GM12878 (cell line): ENCODE results near the gene NLRC5. TPM values are rescaled to one million over a fixed set of nuclear protein-coding genes. Genes with fewer than 3 reads are reported as not detected.

Experiments
- BCL3 ChIP-seq: IDR thresholded peaks from 2 replicates; pipeline ENCODE4 v1.6.1; 2011; ENCODE audit warnings: borderline replicate concordance, low read depth, mild to moderate bottlenecking, moderate library complexity, low read length; ENCODE audit not compliant: insufficient read depth, poor library complexity, severe bottlenecking
- BCLAF1 ChIP-seq: fragments of 450-650 bp; IDR thresholded peaks from 2 replicates; pipeline ENCODE4 v1.6.1; 2017; ENCODE audit warnings: antibody characterized with exemption, mild to moderate bottlenecking, moderate library complexity
- CEBPB ChIP-seq, 2 experiments: fragments of 150-350 bp in 1 of 2; IDR thresholded peaks; 2 replicates each; pipeline ENCODE4 v1.6.1; 2012 to 2014; ENCODE audit warnings: low read depth in 2 of 2, low read length in 2 of 2, borderline replicate concordance in 1 of 2, inconsistent platforms in 1 of 2
- IKZF2 ChIP-seq, 2 experiments: fragments of 450-650 bp; IDR thresholded peaks; 2 replicates each; pipeline ENCODE4 v1.6.1; 2017; ENCODE audit warnings: mild to moderate bottlenecking in 2 of 2, moderate library complexity in 2 of 2
- IRF4 ChIP-seq: IDR thresholded peaks from 2 replicates; pipeline ENCODE4 v1.6.1; 2011; ENCODE audit warnings: low read depth, low read length
- MEF2A ChIP-seq: IDR thresholded peaks from 2 replicates; pipeline ENCODE4 v1.6.1; 2011; ENCODE audit warnings: low read depth, mild to moderate bottlenecking, low read length, moderate library complexity; ENCODE audit not compliant: insufficient read depth
- MLLT1 ChIP-seq: fragments of 450-650 bp; IDR thresholded peaks from 2 replicates; pipeline ENCODE4 v1.6.1; 2016; ENCODE audit warnings: mild to moderate bottlenecking
- NFYA ChIP-seq: IDR thresholded peaks from 2 replicates; pipeline ENCODE4 v1.6.1; 2011; ENCODE audit warnings: low read depth, mild to moderate bottlenecking, low read length, improper control_type of control experiment, borderline replicate concordance
- PBX3 ChIP-seq: IDR thresholded peaks from 2 replicates; pipeline ENCODE4 v1.6.1; 2011; ENCODE audit warnings: mild to moderate bottlenecking, low read depth, low read length, moderate library complexity; ENCODE audit not compliant: insufficient replicate concordance
- RAD51 ChIP-seq: fragments of 450-650 bp; IDR thresholded peaks from 2 replicates; pipeline ENCODE4 v1.6.1; 2016; ENCODE audit warnings: moderate library complexity, mild to moderate bottlenecking, inconsistent platforms
- RBBP5 ChIP-seq: fragments of 200-600 bp; sonication (generic); conservative IDR thresholded peaks from 2 replicates; pipeline ENCODE4 v1.6.1; 2016
- RELB ChIP-seq: fragments of 450-650 bp; IDR thresholded peaks from 2 replicates; pipeline ENCODE4 v1.6.1; 2017; ENCODE audit warnings: low read depth, mild to moderate bottlenecking, moderate library complexity
- SMAD1 ChIP-seq: fragments of 450-650 bp; IDR thresholded peaks from 2 replicates; pipeline ENCODE4 v1.6.1; 2018; ENCODE audit warnings: mild to moderate bottlenecking, low read depth; ENCODE audit not compliant: partially characterized antibody
- SP1 ChIP-seq: IDR thresholded peaks from one replicate; pipeline ENCODE4 v1.6.1; 2011; ENCODE audit warnings: low read depth, low read length
- TARDBP ChIP-seq: IDR thresholded peaks from 2 replicates; pipeline ENCODE4 v1.6.1; 2016; ENCODE audit warnings: borderline replicate concordance
- ZNF622 ChIP-seq: fragments of 450-650 bp; IDR thresholded peaks from 2 replicates; pipeline ENCODE4 v1.6.1; 2017; ENCODE audit warnings: mild to moderate bottlenecking, inconsistent platforms
- polyA plus RNA-seq, 11 experiments: library from polyadenylated mRNA; depleted of rRNA in 4 of 11; unstranded in 6 of 11; stranded (reverse) in 5 of 11; fragments of >200 nt; fragmentation: Nextera tagmentation in 4 of 11; fragmentation: Illumina TruSeq in 1 of 11; extraction: Ambion mirVana in 4 of 11; extraction: Trizol in 1 of 11; gene quantifications; 1 replicate in 1 of 11; 2 replicates in 10 of 11; pipeline versions ENCODE4 v1.2.1 to v1.2.3, GENCODE V29; 2011 to 2016; ENCODE audit warnings: inconsistent platforms in 2 of 11, missing spikeins in 2 of 11, low read depth in 1 of 11
- total RNA-seq, 4 experiments: library from RNA; depleted of rRNA in 3 of 4; stranded (reverse); fragments of >200 nt in 3 of 4; fragmentation: Illumina TruSeq in 1 of 4; extraction: Trizol in 1 of 4; gene quantifications; 2 replicates each; pipeline versions ENCODE4 v1.2.1 to v1.2.3, GENCODE V29; 2013 to 2021

NLRC5 gene
- total and polyA plus RNA-seq, 10 of the 15 experiments (the other 5 are each of a cell fraction or from before 2014, with no cell fraction given), result 13.1 to 105 (median 57.3) TPM

GRCh38 chr16:57041182-57042156 lies 52.1 kb downstream of the NLRC5 start (continued):
- TF ChIP-seq BCLAF1 (no peak), RAD51 (no peak), SMAD1 (peak; percentile 44), RELB (no peak; the same call in 1 of the 2 replicates), MLLT1 (peak; percentile 83), BCL3 (no peak), IKZF2 (IDR thresholded peaks at IDR 0.05) (peak; percentile 74 to 78), SP1 (no peak), CEBPB (IDR thresholded peaks at IDR 0.05; ENCODE audit: borderline replicate concordance in 1 of 2, low read depth in 2 of 2, low read length in 2 of 2) (no peak), PBX3 (no peak), NFYA (no peak), TARDBP (no peak), ZNF622 (no peak), IRF4 (no peak), RBBP5 (no peak), MEF2A (no peak)
